ENCODE data around the gene HNRNPF. TPM values are rescaled to one million over a fixed set of nuclear protein-coding genes. Genes with fewer than 3 reads are reported as not detected.

Gene HNRNPF
- total and polyA plus RNA-seq, 8 donors, result 26.5 to 103 (median 72.1) TPM

DNA sequence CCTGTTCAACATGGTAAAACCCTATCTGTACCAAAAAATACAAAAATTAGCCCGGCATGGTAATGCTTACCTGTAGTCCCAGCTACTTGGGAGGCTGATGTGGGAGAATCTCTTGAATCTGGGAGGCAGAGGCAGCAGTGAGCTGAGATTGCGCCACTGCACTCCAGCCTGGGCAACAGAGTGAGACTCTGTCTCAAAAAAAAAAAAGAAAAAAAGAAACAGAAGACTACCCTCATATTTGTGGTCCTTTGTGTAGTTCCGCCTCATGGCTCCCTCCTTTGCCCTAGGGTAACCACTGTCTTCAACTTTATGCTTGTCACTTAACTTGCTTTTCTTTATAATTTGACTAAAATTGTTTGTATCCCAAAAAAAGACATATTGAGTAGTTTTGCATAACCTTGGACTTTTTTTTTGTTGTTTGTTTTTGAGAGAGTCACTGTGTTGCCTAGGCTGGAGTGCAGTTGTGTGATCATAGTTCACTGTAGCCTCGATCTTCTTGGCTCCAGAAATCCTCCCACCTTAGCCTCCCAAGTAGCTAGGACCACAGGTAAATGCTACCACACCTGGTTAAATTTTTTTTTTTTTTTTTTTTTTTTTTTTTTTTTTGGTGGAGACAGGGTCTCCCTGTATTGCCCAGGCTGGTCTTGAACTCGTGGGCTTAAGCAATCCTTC, 31.6 kb upstream of the HNRNPF start:
- FAIRE-seq (no peak), DNase-seq (no peak)
- WGBS, 2 donors, result 79 to 85% methylated on average over 5 of the region's 5 CpGs

DNA sequence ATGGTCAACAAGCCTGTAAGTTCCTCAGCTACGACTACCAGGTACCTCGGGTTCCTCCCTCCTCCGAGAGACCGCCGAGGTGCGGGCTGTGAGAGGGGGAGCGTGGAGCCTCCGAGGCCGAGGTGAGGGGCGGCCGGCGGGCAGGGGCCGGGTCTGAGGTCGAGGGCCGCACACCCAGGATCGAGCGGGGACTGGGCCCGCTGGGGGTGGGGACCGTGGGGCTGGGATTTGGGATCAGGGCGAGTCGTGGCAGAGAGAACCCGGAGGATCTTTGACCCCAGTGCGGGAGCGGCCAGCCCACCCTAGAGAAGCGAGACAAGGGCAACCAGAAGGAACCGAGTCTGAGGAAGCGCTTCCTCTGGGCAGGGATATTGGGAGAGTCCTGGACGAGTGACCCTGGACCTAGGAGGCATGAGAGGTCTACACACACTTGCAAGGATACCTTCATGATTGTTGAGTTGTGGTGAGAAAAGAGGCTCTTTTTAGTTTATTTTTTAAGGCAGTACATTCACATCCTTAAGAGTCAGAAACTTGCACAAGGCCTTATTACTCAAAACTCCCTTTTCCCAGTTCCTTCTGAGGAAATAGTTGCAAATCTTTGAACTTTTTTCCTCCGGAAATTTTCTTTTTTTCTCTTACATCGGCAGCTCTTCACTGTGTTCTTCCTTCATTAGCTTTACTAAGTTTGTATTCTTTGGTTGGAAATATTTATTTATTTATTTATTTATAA, 28.3 kb upstream of the HNRNPF start:
- Histone ChIP-seq H3K9me3 (no peaks in the 10 kb centered on the region), H3K4me3 (peak overlapping the region; percentile 43 to 86 (median 56)), H3K27me3 (no peaks in the 10 kb centered on the region), H3K36me3 (no peaks in the 10 kb centered on the region), H3K4me1 (no peaks in the 10 kb centered on the region), H3K27ac (peak overlapping the region; percentile 93 to 99 (median 97))
- FAIRE-seq (no peak), DNase-seq (no peak), ATAC-seq (peak in 3 of 4 donors; percentile 0 to 4 (median 1))
- no peak for TF ChIP-seq CTCF (IDR thresholded peaks at IDR 0.05)
- 5 to 6% methylated on average over 21 to 30 of the region's 30 CpGs for WGBS, 2 donors
- intact Hi-C loops (cut with DNase I), result no loop called here

More for the DNA sequence above, 31.6 kb upstream of the HNRNPF start:
- Histone ChIP-seq H3K9me3 (no peaks in the 10 kb centered on the region), H3K27me3 (no peaks in the 10 kb centered on the region), H3K4me3 (no peak overlapping the region), H3K27ac (no peak overlapping the region), H3K4me1 (no peaks in the 10 kb centered on the region), H3K36me3 (no peaks in the 10 kb centered on the region)
- no peak for TF ChIP-seq CTCF (IDR thresholded peaks at IDR 0.05)
- no peak for ATAC-seq
- intact Hi-C loops (cut with DNase I), result no loop called here

GRCh38 chr10:43436291-43437140, 27.5 kb upstream of the HNRNPF start, which contains the start of gene ZNF487:
TSS of gene ZNF487 (plus strand) at chr10:43437111. CDS start at chr10:43475814, 38,703 bp downstream.
- DNase-seq, result peak; percentile 88 to 95 (median 92)
- Histone ChIP-seq H3K27me3 (no peaks in the 10 kb centered on the region), H3K36me3 (no peaks in the 10 kb centered on the region), H3K27ac (peak within 1 kb of the TSS; percentile 93 to 99 (median 97)), H3K4me3 (peak within 1 kb of the TSS; percentile 43 to 86 (median 56)), H3K4me1 (no peaks in the 10 kb centered on the region), H3K9me3 (no peaks in the 10 kb centered on the region)
- no peak for FAIRE-seq
- WGBS, 2 donors, result 0% methylated on average over 53 to 69 of the region's 69 CpGs
- no peak for TF ChIP-seq CTCF (IDR thresholded peaks at IDR 0.05)
- ATAC-seq, result peak; percentile 96 to 99 (median 97)
- intact Hi-C loops (cut with DNase I), result no loop called here

- FAIRE-seq (no peak), DNase-seq (no peak), ATAC-seq (no peak)
- WGBS, 2 donors, result 95 to 96% methylated on average over 8 of the region's 8 CpGs
- H3K27me3 ChIP-seq, result no peaks in the 10 kb centered on the region
- H3K27ac ChIP-seq, result no peak overlapping the region
- intact Hi-C loops (cut with DNase I), result no loop called here
- H3K4me1 ChIP-seq, result no peaks in the 10 kb centered on the region
- no peaks in the 10 kb centered on the region for H3K9me3 ChIP-seq
- no peak overlapping the region for H3K4me3 ChIP-seq
- no peak for TF ChIP-seq CTCF (IDR thresholded peaks at IDR 0.05)
- H3K36me3 ChIP-seq, result no peaks in the 10 kb centered on the region
Measured at GRCh38 chr10:43430926-43431663, 22.1 kb upstream of the HNRNPF start.
